ENCODE results near the gene FAM53A.
"Not testable (repeated sequence)": the region's sequence is repeated elsewhere in the genome, so short reads cannot be mapped to it uniquely, and the experiment has no call there.

The FAM53A gene

GRCh38 chr4:1616557-1616930 lies 67.6 kb downstream of the FAM53A start:
- DNase-seq = no peak

- DNase-seq = no peak
Measured at GRCh38 chr4:1615786-1616556, 68.1 kb downstream of the FAM53A start.

DNA sequence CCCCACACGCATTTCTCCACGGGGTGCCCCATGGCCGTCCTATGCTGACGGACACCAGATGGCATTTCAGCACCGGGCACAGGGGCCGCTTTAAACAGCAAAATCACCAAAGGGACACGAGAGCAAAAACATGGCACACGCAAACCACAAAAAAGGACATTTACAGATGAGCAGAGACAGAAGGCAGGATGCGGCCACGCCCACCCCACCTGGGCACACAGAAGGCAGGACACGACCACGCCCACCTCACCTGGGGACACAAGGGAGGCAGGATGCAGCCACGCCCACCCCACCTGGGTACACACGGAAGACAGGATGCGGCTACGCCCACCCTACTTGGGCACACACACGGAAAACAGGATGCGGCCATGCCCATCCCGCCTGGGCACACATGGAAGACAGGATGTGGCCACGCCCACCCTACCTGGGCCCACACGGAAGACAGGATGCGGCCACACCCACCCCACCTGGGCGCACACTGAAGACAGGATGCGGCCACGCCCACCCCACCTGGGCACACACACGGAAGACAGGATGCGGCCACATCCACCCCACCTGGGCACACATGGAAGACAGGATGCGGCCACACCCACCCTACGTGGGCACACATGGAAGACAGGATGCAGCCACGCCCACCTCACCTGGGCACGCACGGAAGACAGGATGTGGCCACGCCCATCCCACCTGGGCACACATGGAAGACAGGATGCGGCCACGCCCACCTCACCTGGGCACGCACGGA lies 69.1 kb downstream of the FAM53A start:
- DNase-seq = no peak

GRCh38 chr4:1614502-1614853 lies 69.6 kb downstream of the FAM53A start:
- no peak for DNase-seq

DNA sequence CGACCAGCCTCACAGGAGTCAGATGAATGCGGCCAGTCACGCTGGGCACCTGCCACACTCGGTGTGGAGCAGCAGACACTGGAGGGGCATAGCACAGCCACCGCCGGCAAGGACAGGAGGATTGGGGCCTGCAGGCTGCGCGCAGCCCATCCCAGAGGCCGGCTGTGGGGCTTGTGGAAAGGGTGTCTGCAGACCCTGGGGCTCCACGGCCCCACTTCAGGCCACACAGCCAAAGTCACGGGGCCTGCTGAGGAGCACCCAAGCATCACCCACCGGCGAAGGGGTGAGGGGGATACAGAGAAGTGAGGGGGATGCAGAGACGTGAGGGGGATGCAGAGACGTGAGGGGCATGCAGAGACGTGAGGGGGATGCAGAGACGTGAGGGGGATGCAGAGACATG lies 70.1 kb downstream of the FAM53A start:
- no peak for DNase-seq

- no peak for DNase-seq
Measured at GRCh38 chr4:1613099-1613495, 71.0 kb downstream of the FAM53A start.

DNA sequence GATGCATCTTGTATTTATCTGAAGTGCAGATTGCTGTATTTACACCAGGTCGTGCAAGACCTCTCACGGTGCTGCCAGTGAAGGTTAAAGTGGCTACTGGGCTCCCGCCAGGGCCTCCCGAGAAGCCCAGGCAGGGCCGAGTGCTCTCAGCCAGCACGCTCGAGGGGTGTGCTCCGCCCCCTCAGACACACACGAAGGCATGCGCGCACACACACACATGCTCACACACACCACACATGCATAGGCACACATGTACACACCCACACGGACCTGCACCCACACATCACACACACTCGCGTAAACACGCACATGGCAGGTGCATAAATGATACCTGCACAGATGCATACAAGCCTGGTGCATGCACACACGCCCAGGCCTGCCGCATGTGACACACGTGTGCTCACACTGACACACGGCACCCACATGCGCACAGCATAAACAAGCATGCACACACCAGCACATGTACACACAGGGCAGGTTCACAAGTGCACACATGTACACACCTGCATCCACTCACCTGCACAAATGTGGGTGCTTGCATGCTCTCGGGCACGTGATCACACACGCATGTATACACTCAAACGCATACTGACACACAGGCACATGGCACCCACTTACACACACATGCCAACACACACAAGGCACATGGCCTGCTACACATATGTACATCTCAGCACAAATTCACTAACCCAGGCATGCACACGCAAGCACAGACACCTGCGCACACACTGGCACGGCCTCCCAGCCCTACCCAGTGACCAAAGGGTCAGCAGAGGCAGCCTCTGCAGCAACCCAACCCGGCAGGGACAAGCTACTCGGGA lies 71.6 kb downstream of the FAM53A start:
- no peak for DNase-seq

GRCh38 chr4:1611501-1611870 lies 72.6 kb downstream of the FAM53A start:
- DNase-seq = no peak

- no peak for DNase-seq
Measured at GRCh38 chr4:1610791-1611500, 73.2 kb downstream of the FAM53A start.

- no peak for DNase-seq
Measured at GRCh38 chr4:1609901-1610790, 74.0 kb downstream of the FAM53A start.

GRCh38 chr4:1608821-1609500 lies 75.2 kb downstream of the FAM53A start:
- DNase-seq = no peak

DNA sequence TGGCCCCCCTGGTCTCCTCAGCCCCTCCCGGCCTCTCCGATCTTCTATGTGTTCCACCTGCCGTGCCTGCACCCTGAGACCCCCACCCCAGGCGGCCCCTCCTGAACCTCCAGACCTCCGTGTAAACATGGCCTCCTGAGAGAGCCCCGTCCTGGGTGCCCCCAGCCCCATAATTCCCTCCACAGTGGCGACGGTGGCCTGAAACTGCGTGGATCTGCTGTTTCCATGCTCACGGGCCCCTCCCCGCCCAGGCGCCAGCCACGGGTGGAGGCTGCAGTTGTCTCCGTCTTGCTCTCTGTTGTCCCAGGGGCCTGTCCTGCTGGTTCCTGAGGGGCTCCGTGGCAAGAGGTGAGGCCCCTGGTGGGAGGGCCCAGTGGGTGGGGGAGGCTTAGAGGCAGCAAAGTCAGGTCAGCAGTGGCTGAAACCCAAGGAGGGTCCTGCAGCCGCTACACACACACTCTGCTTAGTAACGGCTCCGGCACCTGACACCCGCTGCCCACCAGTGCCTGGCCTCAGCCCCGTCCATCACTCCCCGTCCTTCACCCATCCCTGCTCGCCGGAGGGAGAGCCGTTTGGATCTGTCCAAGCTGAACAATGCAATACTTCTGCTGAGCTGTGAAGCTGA lies 75.8 kb downstream of the FAM53A start:
- no peak for DNase-seq

- not testable (repeated sequence) for DNase-seq
Measured at GRCh38 chr4:1607436-1608195, 76.5 kb downstream of the FAM53A start.

- DNase-seq = no peak
Measured at GRCh38 chr4:1604706-1605205, 79.4 kb downstream of the FAM53A start.

GRCh38 chr4:1604181-1604705 lies 79.9 kb downstream of the FAM53A start:
- no peak for DNase-seq

GRCh38 chr4:1603413-1604135 lies 80.5 kb downstream of the FAM53A start:
- no peak for DNase-seq

GRCh38 chr4:1602655-1603412 lies 81.3 kb downstream of the FAM53A start:
- no peak for DNase-seq
